ENCODE measurements around the gene ITGA2.

Gene ITGA2

DNA sequence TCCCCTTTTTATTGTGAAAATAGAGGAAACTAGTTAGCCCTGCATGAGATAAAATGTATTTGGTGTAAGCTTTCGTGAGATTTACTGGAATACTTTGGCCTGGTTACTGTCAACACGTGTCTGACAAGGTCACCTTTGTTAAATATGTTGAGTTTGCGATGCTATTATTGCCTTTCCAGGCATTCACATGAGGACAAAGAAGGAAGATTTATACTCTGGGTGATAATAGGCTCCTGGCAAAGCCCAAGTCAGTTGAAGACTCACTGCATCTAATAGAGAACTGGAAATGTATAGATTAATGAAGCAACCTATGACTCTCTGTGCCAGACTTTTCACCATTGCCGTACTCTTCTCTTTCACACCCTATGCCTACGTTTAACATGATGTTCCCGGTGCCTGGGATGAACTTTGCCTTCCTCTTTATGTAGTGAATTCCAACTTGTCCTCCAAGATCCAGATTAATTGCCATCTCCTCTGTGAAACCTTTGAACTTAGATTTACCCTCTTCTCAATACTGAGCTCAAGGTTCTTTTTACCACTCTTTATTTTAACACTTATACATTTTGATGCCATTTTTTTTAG, 33.9 kb downstream of the ITGA2 start:
- no peak for DNase-seq

GRCh38 chr5:53023969-53024368, 34.8 kb downstream of the ITGA2 start:
- DNase-seq: no peak

DNA sequence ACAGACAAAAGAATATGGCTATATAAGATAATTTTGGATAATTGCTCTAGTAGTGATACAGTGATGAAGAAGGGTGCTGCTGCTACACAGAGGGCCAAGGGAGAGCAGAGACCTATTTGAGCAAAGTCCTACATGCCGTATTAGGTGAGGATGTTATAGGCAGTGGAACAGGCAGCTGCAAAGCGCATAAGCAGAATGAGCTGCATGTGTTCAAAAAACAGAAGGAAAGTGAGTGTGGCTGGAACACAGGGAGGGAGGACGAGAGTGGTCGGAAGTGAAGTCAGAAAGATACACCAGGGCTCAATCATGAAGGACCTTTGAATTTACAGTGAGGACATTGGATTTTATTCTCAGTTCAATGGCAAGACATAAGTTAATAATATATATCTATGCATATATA, 35.4 kb downstream of the ITGA2 start:
- no peak for DNase-seq

DNA sequence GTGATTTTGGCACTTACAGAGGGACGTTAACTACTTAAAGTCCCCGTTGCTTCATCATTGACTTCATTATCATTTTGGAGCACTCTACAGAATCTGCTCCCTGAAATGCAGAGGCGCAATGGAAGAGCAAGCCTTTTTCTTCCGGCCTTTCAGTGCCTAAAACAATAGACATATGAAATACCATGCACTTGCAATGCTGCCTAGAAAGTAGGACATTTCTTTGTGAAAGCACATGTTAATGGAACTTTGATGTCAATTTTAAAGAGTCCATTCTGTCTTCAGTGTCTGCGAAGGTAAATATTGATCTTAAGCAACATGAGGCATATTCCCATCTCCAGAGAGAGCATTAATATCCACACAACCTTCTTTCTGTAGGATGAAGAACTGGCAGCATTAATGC, 36.3 kb downstream of the ITGA2 start:
- DNase-seq: no peak

- DNase-seq: no peak
Measured at GRCh38 chr5:53027913-53028312, 38.8 kb downstream of the ITGA2 start.

DNA sequence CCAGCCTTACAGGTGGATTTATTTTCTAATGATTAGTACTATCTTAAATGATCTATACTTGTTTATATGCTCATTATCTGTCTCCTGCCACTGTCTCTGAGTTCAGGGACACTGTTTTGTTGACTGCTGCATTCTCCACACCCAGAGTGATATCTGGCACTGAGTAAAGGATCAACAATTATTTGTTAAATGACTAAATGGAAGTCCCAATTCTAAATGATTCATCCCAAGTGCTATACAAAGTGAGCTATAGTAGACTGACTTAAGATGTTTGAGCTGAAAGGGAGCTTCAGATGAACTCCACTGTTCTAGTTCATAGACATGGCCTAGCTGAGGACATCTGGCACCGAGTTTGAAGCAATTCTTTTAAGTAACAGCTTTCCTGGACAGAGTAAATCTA, 40.5 kb downstream of the ITGA2 start:
- DNase-seq: no peak

DNA sequence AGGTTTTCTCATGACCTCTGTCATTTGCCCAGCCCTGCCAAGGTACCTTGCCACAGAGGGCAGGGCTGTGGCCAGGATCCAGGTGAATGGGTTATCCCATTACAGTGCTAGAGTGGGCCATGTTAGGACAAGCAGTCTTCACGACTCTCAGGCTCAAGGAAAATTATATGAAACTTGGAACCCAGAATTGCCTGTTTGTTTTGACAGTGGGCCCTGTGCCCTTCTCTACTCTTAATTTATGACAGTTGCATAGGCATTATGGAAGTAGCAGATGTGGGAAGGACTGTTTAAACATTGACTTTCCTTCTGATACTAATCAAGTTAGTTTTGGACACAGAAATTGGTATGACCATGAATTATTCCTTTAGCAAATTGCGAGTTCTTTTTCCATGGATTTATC, 41.7 kb downstream of the ITGA2 start:
- no peak for DNase-seq

GRCh38 chr5:53031695-53032096, 42.5 kb downstream of the ITGA2 start:
- DNase-seq: no peak

GRCh38 chr5:53032188-53032587, 43.0 kb downstream of the ITGA2 start:
- no peak for DNase-seq

- no peak for DNase-seq
Measured at GRCh38 chr5:53034832-53035231, 45.7 kb downstream of the ITGA2 start.

GRCh38 chr5:53035868-53036381, 46.8 kb downstream of the ITGA2 start:
- peak; percentile 13 for DNase-seq

- no peak for DNase-seq
Measured at GRCh38 chr5:53037141-53037859, 48.1 kb downstream of the ITGA2 start.

DNA sequence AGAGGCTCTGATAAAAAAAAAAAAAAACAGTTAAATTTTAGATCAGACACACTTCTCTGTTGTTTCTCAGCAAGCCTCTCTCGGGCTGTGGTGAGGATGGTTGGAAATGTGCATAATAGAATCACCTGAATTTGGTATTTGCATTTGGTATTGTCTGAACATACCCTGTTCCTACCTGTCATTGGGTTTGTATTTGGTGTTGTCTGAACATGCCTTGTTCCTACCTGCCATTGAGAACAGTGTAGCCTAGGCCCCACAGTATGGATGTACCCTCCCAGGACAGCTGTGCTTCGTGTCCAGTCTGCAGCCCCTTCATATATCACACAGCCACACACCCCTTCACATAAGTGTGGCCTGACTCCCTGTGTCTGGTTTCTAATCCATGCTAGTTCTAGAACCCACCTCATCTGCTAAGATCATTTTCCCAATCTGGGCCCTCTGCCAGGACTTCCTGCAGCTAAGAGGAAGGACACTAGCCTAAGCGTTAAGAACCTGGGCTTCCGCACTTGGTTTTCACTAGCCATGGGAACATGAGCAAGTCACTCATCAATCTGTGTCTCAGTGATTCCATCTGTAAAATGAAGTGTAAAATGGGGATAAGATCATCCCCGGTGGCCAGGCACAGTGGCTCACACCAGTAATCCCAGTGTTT, 49.2 kb downstream of the ITGA2 start:
- DNase-seq: no peak

- no peak for DNase-seq
Measured at GRCh38 chr5:53039855-53040254, 50.7 kb downstream of the ITGA2 start.

GRCh38 chr5:53041071-53041692, 52.0 kb downstream of the ITGA2 start:
- no peak for DNase-seq

- no peak for DNase-seq
Measured at GRCh38 chr5:53041740-53042139, 52.6 kb downstream of the ITGA2 start.

DNA sequence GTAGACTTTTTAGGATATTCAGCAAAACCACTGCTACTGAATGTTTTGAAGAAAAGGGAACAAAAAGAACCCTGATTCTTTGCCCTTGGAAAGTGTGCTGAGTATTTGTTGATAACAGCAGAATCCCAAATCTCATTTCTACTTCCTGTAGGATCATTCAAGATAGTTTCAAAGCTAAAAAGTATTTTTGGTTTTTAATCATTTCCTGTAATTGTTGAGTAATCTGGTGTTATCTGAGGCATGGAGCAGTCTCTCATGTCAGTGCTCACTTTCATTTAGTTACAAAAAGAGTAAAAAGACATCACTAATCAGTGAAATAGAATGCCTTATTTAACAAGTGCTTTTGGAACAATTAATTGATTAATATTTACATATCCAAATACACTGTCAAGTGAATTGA, 56.1 kb downstream of the ITGA2 start:
- DNase-seq: no peak

GRCh38 chr5:53048248-53048647, 59.1 kb downstream of the ITGA2 start:
- DNase-seq: no peak

DNA sequence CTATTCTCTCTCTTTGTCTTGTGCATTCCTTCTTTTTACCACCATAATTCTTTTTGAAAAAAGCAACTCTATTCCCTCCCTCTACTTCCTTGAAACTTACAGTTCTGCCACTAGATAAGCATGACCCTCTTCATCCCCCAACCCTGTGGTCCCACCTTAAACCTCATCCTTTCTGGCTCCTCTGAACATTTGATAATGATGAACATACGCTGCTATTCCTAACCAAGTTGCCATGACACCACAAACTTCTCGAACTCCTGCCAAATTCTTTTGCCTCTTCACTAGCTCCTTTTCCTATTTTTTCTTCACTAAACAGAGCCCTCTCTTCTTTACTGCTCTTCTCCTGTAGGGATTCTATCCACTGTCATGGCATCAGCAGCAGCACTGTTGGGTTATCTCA, 63.3 kb downstream of the ITGA2 start:
- DNase-seq: no peak

DNA sequence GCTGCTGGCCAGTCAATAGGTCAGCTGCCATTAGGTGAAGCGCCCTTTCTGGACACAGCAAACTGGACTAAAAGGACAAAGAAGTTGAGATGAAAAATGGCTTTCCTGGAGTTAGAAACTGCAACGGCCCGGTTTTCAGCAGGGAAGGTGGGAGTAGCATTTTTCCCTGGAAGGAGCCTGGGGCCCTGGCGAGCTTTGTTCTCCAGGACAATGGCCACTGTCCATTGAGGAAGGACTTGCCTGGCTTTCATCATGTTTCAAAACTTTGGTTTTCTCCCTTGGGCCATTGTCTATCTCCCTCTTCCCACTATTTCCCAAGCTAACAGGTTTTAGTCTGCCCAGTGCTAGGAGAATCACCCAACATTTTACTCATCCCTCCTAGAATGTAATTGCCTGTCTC, 64.2 kb downstream of the ITGA2 start:
- DNase-seq: no peak

- DNase-seq: no peak
Measured at GRCh38 chr5:53055365-53055764, 66.2 kb downstream of the ITGA2 start.

- no peak for DNase-seq
Measured at GRCh38 chr5:53059281-53059680, 70.1 kb downstream of the ITGA2 start.

- DNase-seq: no peak
Measured at GRCh38 chr5:53063176-53063575, 74.0 kb downstream of the ITGA2 start.

- DNase-seq: no peak
Measured at GRCh38 chr5:53063791-53064190, 74.6 kb downstream of the ITGA2 start.

Data from eye (tissue), 1 donor.